GM19238 (cell line): Measurements from ENCODE around the gene FOXA1.

Experiments used
- DNase-seq: peaks from one replicate; pipeline ENCODE4 v3.0.0; 2011; ENCODE audit warnings: low spot score; ENCODE audit not compliant: insufficient read length

Gene FOXA1

DNA sequence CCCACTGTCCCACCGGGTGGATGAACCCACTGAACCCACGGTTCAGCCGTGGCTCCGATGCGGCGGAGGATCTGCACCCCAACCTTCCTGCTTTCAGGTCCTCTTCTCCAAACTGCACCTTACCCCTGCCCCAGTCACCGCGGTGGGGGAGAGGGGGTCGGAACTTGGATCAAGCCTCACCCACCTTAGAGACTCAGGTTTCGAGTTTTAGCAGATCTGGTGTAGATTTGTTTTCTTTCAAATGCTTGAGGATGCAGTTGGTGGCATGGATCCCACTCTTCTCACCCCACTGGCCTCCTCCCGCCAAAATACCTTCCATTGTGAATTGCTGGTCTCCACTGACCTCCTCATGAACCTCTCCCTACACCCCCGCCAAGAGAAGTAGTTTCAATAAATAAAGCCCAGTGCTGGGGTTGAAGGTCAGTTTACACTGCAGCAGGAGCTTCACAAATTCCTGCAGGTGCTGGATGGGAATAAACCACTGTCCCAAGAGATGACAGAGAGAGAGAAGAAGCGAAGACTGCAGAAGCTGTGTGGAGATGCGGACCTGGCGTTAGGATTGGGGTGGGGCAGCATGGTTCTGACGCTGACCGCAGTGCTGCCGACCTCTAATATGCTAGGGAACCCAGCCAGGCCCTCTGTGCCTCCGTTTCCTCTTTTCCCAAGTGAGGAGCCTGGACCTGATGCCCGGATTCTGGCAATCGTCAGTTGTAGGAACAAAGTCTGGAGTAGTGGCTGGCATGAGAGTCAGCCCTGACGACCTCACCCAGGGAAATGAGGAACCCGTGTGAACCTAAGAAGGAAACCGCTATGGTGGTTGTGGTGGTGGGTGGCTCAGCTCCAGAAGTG is 7.8 kb upstream of the FOXA1 start:
- no peak for DNase-seq

GRCh38 chr14:37601865-37602264 is 6.8 kb upstream of the FOXA1 start:
- DNase-seq: no peak

- DNase-seq: no peak
These were observed 6.1 kb upstream of the FOXA1 start for GRCh38 chr14:37600880-37601741.

- DNase-seq: no peak
These were observed 4.7 kb upstream of the FOXA1 start for GRCh38 chr14:37599507-37600368.

- no peak for DNase-seq
These were observed 3.9 kb upstream of the FOXA1 start for GRCh38 chr14:37598747-37599506.

GRCh38 chr14:37597914-37598746 is 3.1 kb upstream of the FOXA1 start:
- no peak for DNase-seq

GRCh38 chr14:37597538-37597913 is 2.5 kb upstream of the FOXA1 start:
- no peak for DNase-seq

- DNase-seq: no peak
These were observed 1.9 kb upstream of the FOXA1 start for GRCh38 chr14:37596790-37597472.

DNA sequence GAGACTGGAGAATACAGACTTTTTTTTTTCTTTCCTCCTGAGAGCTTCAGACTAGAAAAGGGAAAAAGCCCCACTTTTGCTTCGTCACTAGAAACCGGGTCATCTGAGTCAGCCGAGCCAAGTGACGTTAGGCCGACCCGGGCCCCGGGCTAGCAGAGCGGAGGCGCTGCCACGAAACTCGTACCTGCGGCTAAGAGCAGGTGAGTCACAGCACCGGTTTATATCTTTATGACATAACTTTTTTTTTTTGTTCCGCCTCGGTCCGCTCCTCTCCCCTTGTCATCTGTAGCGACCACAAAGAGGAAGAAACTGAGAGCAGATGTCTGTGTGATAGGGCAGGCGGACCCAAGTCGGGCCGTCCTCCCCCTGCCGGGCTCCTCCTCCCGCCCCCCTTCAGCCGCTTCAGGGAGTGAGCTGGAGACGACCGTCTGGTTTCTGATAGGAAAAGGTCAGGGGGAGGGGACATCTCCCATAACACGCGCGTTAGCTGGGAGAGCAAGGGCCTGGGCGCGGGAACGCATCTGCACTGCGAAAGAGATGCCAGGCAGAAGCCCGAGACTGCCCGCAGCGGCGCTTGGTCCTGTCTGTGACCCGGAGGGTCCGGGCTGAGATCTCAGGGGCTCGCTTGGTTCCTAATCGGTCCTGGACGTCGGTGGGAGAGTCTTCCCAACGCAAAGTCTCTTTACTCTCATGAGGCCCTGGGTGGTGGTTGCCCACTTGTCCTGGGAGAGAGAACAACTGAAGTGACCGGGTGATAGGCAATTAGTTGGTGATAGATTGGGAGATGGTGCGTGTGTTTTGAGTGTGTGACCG is 966 bp upstream of the FOXA1 start:
- DNase-seq: no peak

- no peak for DNase-seq
These were observed 645 bp downstream of the FOXA1 start for GRCh38 chr14:37594238-37594970.

- DNase-seq: no peak
These were observed 1.4 kb downstream of the FOXA1 start for GRCh38 chr14:37593511-37594237.

DNA sequence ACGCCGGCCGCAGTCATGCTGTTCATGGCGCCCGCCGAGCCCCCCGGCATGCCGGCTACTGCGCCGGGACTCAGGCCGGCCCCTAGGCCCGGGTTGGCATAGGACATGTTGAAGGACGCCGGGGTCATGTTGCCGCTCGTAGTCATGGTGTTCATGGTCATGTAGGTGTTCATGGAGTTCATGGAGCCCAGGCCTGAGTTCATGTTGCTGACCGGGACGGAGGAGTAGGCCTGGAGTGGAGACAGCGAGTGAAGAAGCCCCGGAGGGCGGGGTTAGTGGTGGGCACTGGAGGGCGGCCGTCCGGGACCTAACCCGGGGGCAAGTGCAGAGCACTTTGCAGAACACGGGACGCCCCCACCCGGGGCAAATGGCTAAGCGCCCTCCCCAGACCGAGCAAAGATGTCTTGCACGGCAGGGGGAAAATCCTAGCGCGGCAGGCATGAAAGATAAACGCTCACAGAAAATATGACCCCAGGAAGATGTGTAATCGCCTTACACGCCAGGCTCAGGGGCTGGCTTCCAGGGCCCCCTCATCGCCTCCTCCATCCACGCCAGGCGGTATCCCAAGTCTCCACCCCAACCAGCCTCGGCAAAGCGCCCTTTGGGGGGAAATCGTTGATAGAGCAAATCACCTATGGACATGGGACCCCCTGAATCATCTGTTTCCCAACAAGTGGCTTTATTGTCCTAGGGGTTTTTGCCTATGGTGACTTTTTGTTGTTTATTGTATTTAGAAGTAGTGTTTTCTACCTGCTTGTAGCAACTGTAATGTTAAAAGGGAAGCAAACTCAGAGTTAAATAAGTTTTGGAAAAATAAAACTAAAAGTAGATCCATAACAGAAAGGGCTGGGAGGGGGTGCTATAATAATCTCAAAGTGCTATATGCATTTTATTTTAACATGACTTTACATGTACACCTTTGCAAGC is 2.3 kb downstream of the FOXA1 start:
- DNase-seq: no peak

DNA sequence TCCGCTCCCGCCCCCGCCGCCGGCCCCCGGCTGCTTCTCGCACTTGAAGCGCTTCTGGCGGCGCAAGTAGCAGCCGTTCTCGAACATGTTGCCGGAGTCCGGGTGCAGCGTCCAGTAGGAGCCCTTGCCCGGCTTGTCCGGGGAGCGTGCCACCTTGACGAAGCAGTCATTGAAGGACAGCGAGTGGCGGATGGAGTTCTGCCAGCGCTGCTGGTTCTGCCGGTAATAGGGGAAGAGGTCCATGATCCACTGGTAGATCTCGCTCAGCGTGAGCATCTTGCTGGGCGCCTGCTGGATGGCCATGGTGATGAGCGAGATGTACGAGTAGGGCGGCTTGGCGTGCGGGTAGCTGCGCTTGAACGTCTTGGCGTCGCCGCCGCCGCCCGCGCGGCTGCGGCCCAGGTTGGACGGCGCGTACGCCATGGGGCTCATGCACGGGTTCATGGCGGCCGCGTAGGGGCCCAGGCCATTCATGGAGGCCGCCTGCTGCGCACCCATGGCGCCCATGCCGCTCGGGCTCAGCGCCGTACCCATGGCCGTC is 3.0 kb downstream of the FOXA1 start:
- DNase-seq: no peak

GRCh38 chr14:37591311-37591940 is 3.6 kb downstream of the FOXA1 start:
- DNase-seq: no peak

GRCh38 chr14:37590428-37591139 is 4.5 kb downstream of the FOXA1 start:
- no peak for DNase-seq
